ENCODE results near the gene MCU. TPM values are rescaled to one million over a fixed set of nuclear protein-coding genes. Genes with fewer than 3 reads are reported as not detected.
"Not testable (repeated sequence)": the region's sequence is repeated elsewhere in the genome, so short reads cannot be mapped to it uniquely, and the experiment has no call there.

The MCU gene
- total RNA-seq, 1 donor = 42.7 TPM

GRCh38 chr10:72764151-72764550, 72.2 kb downstream of the MCU start:
- H3K27me3 ChIP-seq (ENCODE audit: insufficient read depth, low read length) = no peaks in the 10 kb centered on the region
- peaks cover 26% of the 10 kb centered on the region for H3K4me1 ChIP-seq (ENCODE audit: insufficient read depth, low read length)
- TF ChIP-seq CTCF (IDR thresholded peaks at IDR 0.05; ENCODE audit: extremely low read depth, low read depth, low read length) = no peak
- peak overlapping the region; percentile 59 for H3K4me2 ChIP-seq (ENCODE audit: insufficient read depth, low read length)
- H4K20me1 ChIP-seq (ENCODE audit: insufficient read depth, low read length) = no peaks in the 10 kb centered on the region
- H3K79me2 ChIP-seq (ENCODE audit: insufficient read depth, low read length) = peaks cover 11% of the 10 kb centered on the region
- H3K27ac ChIP-seq (ENCODE audit: low read depth, low read length) = peak overlapping the region; percentile 45
- peak; percentile 2 for DNase-seq (ENCODE audit: insufficient read length, low spot score, missing footprints)
- H2AFZ ChIP-seq (ENCODE audit: low read length) = no peak overlapping the region
- no peak overlapping the region for H3K4me3 ChIP-seq (ENCODE audit: insufficient read depth, low read length)
- no peaks in the 10 kb centered on the region for H3K36me3 ChIP-seq (ENCODE audit: insufficient read depth, low read length)
- H3K9me3 ChIP-seq (ENCODE audit: low read depth, low read length) = no peaks in the 10 kb centered on the region

GRCh38 chr10:72765051-72765745, 73.3 kb downstream of the MCU start:
- H3K4me3 ChIP-seq (ENCODE audit: insufficient read depth, low read length) = no peak overlapping the region
- no peak for TF ChIP-seq CTCF (IDR thresholded peaks at IDR 0.05; ENCODE audit: extremely low read depth, low read depth, low read length)
- no peaks in the 10 kb centered on the region for H3K27me3 ChIP-seq (ENCODE audit: insufficient read depth, low read length)
- H2AFZ ChIP-seq (ENCODE audit: low read length) = no peak overlapping the region
- no peaks in the 10 kb centered on the region for H3K36me3 ChIP-seq (ENCODE audit: insufficient read depth, low read length)
- H3K9me3 ChIP-seq (ENCODE audit: low read depth, low read length) = no peaks in the 10 kb centered on the region
- no peak overlapping the region for H3K4me2 ChIP-seq (ENCODE audit: insufficient read depth, low read length)
- H4K20me1 ChIP-seq (ENCODE audit: insufficient read depth, low read length) = no peaks in the 10 kb centered on the region
- DNase-seq (ENCODE audit: insufficient read length, low spot score, missing footprints) = no peak
- no peak overlapping the region for H3K27ac ChIP-seq (ENCODE audit: low read depth, low read length)
- peaks cover 26% of the 10 kb centered on the region for H3K4me1 ChIP-seq (ENCODE audit: insufficient read depth, low read length)
- peaks cover 9% of the 10 kb centered on the region for H3K79me2 ChIP-seq (ENCODE audit: insufficient read depth, low read length)

- H3K36me3 ChIP-seq (ENCODE audit: insufficient read depth, low read length); H3K27ac ChIP-seq (ENCODE audit: low read depth, low read length); H4K20me1 ChIP-seq (ENCODE audit: insufficient read depth, low read length); DNase-seq (ENCODE audit: insufficient read length, low spot score, missing footprints); H3K4me3 ChIP-seq (ENCODE audit: insufficient read depth, low read length); H3K9me3 ChIP-seq (ENCODE audit: low read depth, low read length); H3K4me2 ChIP-seq (ENCODE audit: insufficient read depth, low read length); H3K27me3 ChIP-seq (ENCODE audit: insufficient read depth, low read length); H2AFZ ChIP-seq (ENCODE audit: low read length); H3K4me1 ChIP-seq (ENCODE audit: insufficient read depth, low read length): not testable (repeated sequence)
- peaks cover 14% of the 10 kb centered on the region for H3K79me2 ChIP-seq (ENCODE audit: insufficient read depth, low read length)
Measured at GRCh38 chr10:72771195-72771594, 79.3 kb downstream of the MCU start.

GRCh38 chr10:72772031-72772430, 80.1 kb downstream of the MCU start:
- Histone ChIP-seq H3K4me3 (ENCODE audit: insufficient read depth, low read length) (no peak overlapping the region), H3K36me3 (ENCODE audit: insufficient read depth, low read length) (no peaks in the 10 kb centered on the region), H3K9me3 (ENCODE audit: low read depth, low read length) (no peaks in the 10 kb centered on the region), H4K20me1 (ENCODE audit: insufficient read depth, low read length) (no peaks in the 10 kb centered on the region), H3K79me2 (ENCODE audit: insufficient read depth, low read length) (peaks cover 14% of the 10 kb centered on the region), H2AFZ (ENCODE audit: low read length) (no peak overlapping the region), H3K27ac (ENCODE audit: low read depth, low read length) (no peak overlapping the region), H3K4me2 (ENCODE audit: insufficient read depth, low read length) (no peak overlapping the region), H3K27me3 (ENCODE audit: insufficient read depth, low read length) (no peaks in the 10 kb centered on the region), H3K4me1 (ENCODE audit: insufficient read depth, low read length) (no peaks in the 10 kb centered on the region)
- no peak for DNase-seq (ENCODE audit: insufficient read length, low spot score, missing footprints)
- TF ChIP-seq CTCF (IDR thresholded peaks at IDR 0.05; ENCODE audit: extremely low read depth, low read depth, low read length) = no peak

Data from osteoblast (primary cell).